Measurements from ENCODE around the gene TCAP.

DNA sequence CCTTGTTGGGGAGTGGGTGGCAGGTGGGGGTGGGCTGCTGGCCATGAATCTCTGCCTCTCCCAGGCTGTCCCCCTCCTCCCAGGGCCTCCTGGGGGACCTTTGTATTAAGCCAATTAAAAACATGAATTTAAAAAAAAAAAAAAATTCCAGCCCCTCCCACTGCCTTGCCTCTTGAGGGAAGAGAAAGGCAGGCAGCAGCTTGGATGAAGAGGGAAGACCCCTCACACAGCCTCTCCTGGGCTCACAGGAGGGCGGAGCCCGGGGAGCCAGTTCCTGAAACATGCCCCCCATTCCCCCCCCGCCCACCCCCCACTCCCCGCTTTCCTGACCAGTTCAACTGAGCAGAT, 1.8 kb upstream of the TCAP start:
- TF ChIP-seq, protein P1, sequence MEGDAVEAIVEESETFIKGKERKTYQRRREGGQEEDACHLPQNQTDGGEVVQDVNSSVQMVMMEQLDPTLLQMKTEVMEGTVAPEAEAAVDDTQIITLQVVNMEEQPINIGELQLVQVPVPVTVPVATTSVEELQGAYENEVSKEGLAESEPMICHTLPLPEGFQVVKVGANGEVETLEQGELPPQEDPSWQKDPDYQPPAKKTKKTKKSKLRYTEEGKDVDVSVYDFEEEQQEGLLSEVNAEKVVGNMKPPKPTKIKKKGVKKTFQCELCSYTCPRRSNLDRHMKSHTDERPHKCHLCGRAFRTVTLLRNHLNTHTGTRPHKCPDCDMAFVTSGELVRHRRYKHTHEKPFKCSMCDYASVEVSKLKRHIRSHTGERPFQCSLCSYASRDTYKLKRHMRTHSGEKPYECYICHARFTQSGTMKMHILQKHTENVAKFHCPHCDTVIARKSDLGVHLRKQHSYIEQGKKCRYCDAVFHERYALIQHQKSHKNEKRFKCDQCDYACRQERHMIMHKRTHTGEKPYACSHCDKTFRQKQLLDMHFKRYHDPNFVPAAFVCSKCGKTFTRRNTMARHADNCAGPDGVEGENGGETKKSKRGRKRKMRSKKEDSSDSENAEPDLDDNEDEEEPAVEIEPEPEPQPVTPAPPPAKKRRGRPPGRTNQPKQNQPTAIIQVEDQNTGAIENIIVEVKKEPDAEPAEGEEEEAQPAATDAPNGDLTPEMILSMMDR (optimal IDR thresholded peaks at IDR 0.05 in 1 of 3, IDR thresholded peaks at IDR 0.05 in 1 of 3, conservative IDR thresholded peaks at IDR 0.05 in 1 of 3; ENCODE audit: extremely low read depth in 1 of 3, insufficient read depth in 2 of 3, low read length in 3 of 3), result no peak
- TF ChIP-seq EZH2 (IDR thresholded peaks at IDR 0.05; ENCODE audit: low read length), result no peak

Measured in keratinocyte (primary cell).